ENCODE results near the gene PIAS1.

DNA sequence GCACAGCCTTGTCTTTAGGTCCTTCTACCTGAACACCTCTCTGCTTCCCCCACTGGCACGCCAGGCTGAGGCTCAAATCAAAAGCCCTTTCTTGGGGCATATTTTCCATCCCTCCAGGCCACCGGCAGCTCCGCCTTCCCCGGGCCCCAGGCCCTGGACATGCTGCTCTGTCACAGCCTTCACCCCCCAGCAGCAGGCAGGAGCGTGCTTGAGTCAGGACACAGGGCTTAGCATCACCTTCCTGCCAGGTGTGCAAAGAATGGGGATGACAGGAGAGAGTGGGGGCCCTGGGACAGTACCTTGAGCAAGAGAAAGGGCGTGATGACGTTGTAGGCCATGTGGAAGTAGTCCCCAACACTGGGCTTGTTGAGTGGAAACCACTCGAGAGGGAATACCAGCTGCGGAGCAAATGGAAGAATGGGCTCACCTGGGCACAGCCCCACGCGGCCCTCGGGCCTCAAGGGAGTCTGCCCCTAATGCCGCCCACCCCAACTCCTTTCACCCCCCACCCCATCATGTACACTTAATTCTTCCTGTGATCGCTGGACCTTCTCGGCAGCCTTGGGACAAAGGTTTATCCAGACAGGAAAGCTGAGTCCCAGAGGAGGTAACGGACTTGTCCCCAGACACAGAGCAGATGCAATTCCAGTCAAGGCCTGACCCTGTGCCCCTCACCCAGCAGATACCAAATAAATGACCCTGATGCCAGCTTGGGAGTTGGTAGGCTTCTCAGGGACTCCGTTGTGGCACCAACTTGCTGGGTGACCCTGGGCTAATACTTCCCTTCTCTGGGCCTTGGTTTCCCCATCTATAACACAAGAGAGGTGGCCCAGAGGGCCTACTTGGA is 160.1 kb downstream of the PIAS1 start:
- TF ChIP-seq, protein P1, sequence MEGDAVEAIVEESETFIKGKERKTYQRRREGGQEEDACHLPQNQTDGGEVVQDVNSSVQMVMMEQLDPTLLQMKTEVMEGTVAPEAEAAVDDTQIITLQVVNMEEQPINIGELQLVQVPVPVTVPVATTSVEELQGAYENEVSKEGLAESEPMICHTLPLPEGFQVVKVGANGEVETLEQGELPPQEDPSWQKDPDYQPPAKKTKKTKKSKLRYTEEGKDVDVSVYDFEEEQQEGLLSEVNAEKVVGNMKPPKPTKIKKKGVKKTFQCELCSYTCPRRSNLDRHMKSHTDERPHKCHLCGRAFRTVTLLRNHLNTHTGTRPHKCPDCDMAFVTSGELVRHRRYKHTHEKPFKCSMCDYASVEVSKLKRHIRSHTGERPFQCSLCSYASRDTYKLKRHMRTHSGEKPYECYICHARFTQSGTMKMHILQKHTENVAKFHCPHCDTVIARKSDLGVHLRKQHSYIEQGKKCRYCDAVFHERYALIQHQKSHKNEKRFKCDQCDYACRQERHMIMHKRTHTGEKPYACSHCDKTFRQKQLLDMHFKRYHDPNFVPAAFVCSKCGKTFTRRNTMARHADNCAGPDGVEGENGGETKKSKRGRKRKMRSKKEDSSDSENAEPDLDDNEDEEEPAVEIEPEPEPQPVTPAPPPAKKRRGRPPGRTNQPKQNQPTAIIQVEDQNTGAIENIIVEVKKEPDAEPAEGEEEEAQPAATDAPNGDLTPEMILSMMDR (IDR thresholded peaks at IDR 0.05; ENCODE audit: low read depth, low read length): no peak
- no peak for TF ChIP-seq EZH2phosphoT487 (IDR thresholded peaks at IDR 0.05; ENCODE audit: low read depth)
